ENCODE measurements around the gene LRTM1. TPM values are rescaled to one million over a fixed set of nuclear protein-coding genes. Genes with fewer than 3 reads are reported as not detected.

LRTM1 gene
- total RNA-seq, 1 experiment from 2014 or later, result not detected

DNA sequence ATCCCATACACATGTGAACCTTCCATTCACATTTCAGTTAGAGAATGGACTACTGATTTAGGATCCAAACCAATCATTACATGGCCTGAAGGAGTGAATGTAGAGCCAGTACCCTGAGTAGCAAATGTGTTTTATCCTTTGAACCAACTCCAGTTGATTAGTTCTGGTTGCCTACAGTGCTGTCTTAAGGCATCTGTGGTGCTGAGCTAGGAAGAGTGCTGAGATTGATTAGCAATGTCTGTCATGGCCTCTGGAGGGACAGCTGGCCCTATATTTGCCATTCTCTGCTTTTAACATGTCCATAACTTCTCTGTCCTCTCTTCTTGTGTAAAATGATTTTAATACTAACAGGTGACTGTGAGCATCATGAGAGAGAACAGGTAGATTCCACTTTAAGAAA is 11.1 kb downstream of the LRTM1 start:
- Histone ChIP-seq H4K5ac (ENCODE audit: insufficient read length, low read depth, low read length) (no peak overlapping the region), H3K4ac (ENCODE audit: low read depth, low read length) (no peak overlapping the region), H3T11ph (ENCODE audit: low read length) (no peak overlapping the region), H3K27ac (ENCODE audit: insufficient read length, low read depth, low read length) (no peak overlapping the region), H3K9ac (ENCODE audit: extremely low read depth, insufficient read length, low read length) (no peak overlapping the region), H2BK12ac (ENCODE audit: insufficient read length, low read depth, low read length) (no peak overlapping the region), H2BK5ac (ENCODE audit: insufficient read length, low read length) (no peak overlapping the region), H2BK20ac (ENCODE audit: low read depth, low read length, poor library complexity, severe bottlenecking) (no peak overlapping the region), H2AFZ (ENCODE audit: low read length) (no peak overlapping the region), H4K20me1 (ENCODE audit: control insufficient read depth, insufficient read depth, insufficient read length) (no peaks in the 10 kb centered on the region), H3K9me3 (ENCODE audit: control insufficient read depth, low read depth, low read length) (peaks cover 6% of the 10 kb centered on the region), H2AK5ac (ENCODE audit: insufficient read length, low read length) (no peak overlapping the region), H3K4me2 (ENCODE audit: insufficient read depth, insufficient read length, low read length) (no peak overlapping the region), H3K18ac (ENCODE audit: insufficient read length, low read depth, low read length) (no peak overlapping the region), H3K14ac (ENCODE audit: insufficient read depth, low read length) (no peak overlapping the region), H3K23me2 (ENCODE audit: insufficient read length, low read depth, low read length, poor library complexity, severe bottlenecking) (no peaks in the 10 kb centered on the region), H3K56ac (ENCODE audit: insufficient read length, low read depth, low read length) (no peak overlapping the region), H3K79me1 (ENCODE audit: insufficient read depth, low read depth, low read length, poor library complexity, severe bottlenecking) (no peaks in the 10 kb centered on the region), H3K79me2 (ENCODE audit: insufficient read depth, low read length) (no peaks in the 10 kb centered on the region), H2BK120ac (ENCODE audit: low read depth, low read length, poor library complexity, severe bottlenecking) (no peak overlapping the region), H2BK15ac (ENCODE audit: low read depth, low read length) (no peak overlapping the region), H4K8ac (replicated peaks; ENCODE audit: insufficient read length, low read depth, low read length) (no peak overlapping the region), H4K91ac (ENCODE audit: insufficient read length, low read depth, low read length) (no peak overlapping the region), H3K23ac (ENCODE audit: insufficient read length, low read depth, low read length) (no peak overlapping the region), H3K27me3 (ENCODE audit: insufficient read depth, low read length) (no peaks in the 10 kb centered on the region), H3K4me1 (ENCODE audit: insufficient read depth, low read length) (no peaks in the 10 kb centered on the region)
- no peaks in the 10 kb centered on the region for H3K27me3 Mint-ChIP-seq (ENCODE audit: low read depth)
- peaks cover 9 to 14% (median 10%) of the 10 kb centered on the region in 3 experiments; a peak in 6 of 7 replicates for H3K36me3 Mint-ChIP-seq (ENCODE audit: insufficient read depth in 1 of 3, low read depth in 3 of 3)
- H3K4me3 Mint-ChIP-seq, result no peak overlapping the region
- no peaks in the 10 kb centered on the region for H3K4me1 Mint-ChIP-seq
- H3K27ac Mint-ChIP-seq, result no peak overlapping the region
- no peak for DNase-seq
- TF ChIP-seq, protein P1, sequence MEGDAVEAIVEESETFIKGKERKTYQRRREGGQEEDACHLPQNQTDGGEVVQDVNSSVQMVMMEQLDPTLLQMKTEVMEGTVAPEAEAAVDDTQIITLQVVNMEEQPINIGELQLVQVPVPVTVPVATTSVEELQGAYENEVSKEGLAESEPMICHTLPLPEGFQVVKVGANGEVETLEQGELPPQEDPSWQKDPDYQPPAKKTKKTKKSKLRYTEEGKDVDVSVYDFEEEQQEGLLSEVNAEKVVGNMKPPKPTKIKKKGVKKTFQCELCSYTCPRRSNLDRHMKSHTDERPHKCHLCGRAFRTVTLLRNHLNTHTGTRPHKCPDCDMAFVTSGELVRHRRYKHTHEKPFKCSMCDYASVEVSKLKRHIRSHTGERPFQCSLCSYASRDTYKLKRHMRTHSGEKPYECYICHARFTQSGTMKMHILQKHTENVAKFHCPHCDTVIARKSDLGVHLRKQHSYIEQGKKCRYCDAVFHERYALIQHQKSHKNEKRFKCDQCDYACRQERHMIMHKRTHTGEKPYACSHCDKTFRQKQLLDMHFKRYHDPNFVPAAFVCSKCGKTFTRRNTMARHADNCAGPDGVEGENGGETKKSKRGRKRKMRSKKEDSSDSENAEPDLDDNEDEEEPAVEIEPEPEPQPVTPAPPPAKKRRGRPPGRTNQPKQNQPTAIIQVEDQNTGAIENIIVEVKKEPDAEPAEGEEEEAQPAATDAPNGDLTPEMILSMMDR (conservative IDR thresholded peaks at IDR 0.05), result no peak
- peaks cover 4 to 5% of the 10 kb centered on the region in 2 experiments; a peak in 3 of 5 replicates for H3K9me3 Mint-ChIP-seq

Data from H9 (cell line).